A673 (cell line): ENCODE results near the gene THSD4. TPM values are rescaled to one million over a fixed set of nuclear protein-coding genes. Genes with fewer than 3 reads are reported as not detected.
A peak's percentile ranks its signal among the peaks of the same experiment; 100 is the strongest.

ENCODE experiments used
- BruUV-seq: library from RNA; stranded (reverse); fragments of 400-500 nt; replicated peaks from 2 replicates; lab custom pipeline; 2021; lab: Mats Ljungman, UMichigan
- CTCF ChIA-PET: fragments of 300-600 bp; sonication (Branson Sonifier 250); formaldehyde crosslinking; loops from one replicate; lab custom pipeline; 2022; ENCODE audit warnings: antibody characterized with exemption; lab: Charles Lee
- POLR2A ChIA-PET: fragments of 300-600 bp; sonication (Branson Sonifier 250); formaldehyde crosslinking; loops from one replicate; lab custom pipeline; 2022; ENCODE audit warnings: antibody characterized with exemption; ENCODE audit not compliant: low non-redundant PET; lab: Charles Lee
- DNase-seq: peaks from one replicate; pipeline ENCODE4 v3.0.0-alpha.2; 2015; ENCODE audit warnings: low spot score
- H3K27ac ChIP-seq: fragments of 200-600 bp; sonication (generic); 2 replicates; pipeline ENCODE4 v1.5.1; 2016; ENCODE audit warnings: mixed run types, low read depth, mild to moderate bottlenecking, mixed read lengths, antibody characterized with exemption, low read length; ENCODE audit not compliant: poor library complexity, severe bottlenecking
- H3K27me3 ChIP-seq: fragments of 200-600 bp; sonication (generic); replicated peaks from 2 replicates; pipeline ENCODE4 v1.6.1; 2017; ENCODE audit warnings: mixed run types, low read depth, mild to moderate bottlenecking, mixed read lengths, antibody characterized with exemption, low read length; ENCODE audit not compliant: insufficient read depth, poor library complexity
- H3K36me3 ChIP-seq: fragments of 200-600 bp; sonication (generic); 2 replicates; pipeline ENCODE4 v1.6.1; 2016; ENCODE audit warnings: mixed run types, mild to moderate bottlenecking, mixed read lengths, antibody characterized with exemption, low read length; ENCODE audit not compliant: insufficient read depth, poor library complexity, severe bottlenecking
- H3K4me1 ChIP-seq: fragments of 200-600 bp; sonication (generic); 2 replicates; pipeline ENCODE4 v1.6.1; 2017; ENCODE audit warnings: mixed run types, mild to moderate bottlenecking, mixed read lengths, antibody characterized with exemption, low read length; ENCODE audit not compliant: insufficient read depth, poor library complexity, severe bottlenecking
- H3K4me3 ChIP-seq: fragments of 200-600 bp; sonication (generic); 2 replicates; pipeline ENCODE4 v1.5.1; 2016; ENCODE audit warnings: low read depth, mixed run types, mild to moderate bottlenecking, mixed read lengths, low read length; ENCODE audit not compliant: poor library complexity, severe bottlenecking
- H3K9me3 ChIP-seq: fragments of 200-600 bp; sonication (generic); 2 replicates; pipeline ENCODE4 v1.6.1; 2016; ENCODE audit warnings: mixed run types, low read depth, mild to moderate bottlenecking, mixed read lengths, antibody characterized with exemption, low read length; ENCODE audit not compliant: poor library complexity, severe bottlenecking
- EZH2 ChIP-seq: fragments of 200-600 bp; sonication (generic); IDR thresholded peaks from 2 replicates; pipeline ENCODE4 v1.6.1; 2017; ENCODE audit warnings: borderline replicate concordance, low read depth, mild to moderate bottlenecking, mixed read lengths, antibody characterized with exemption, low read length; ENCODE audit not compliant: poor library complexity, severe bottlenecking
- intact Hi-C: fragments of 100-400 bp; cut with micrococcal nuclease; formaldehyde crosslinking; loops from one replicate; pipeline ENCODE4 v1.10.0; 2022; ENCODE audit not compliant: unreplicated experiment
- total RNA-seq: library from RNA; stranded (reverse); gene quantifications from 2 replicates; pipeline ENCODE4 v1.2.3, GENCODE V29; 2021
- TF ChIP-seq, protein P1 (sequence below): fragments of 300-800, 200-600 bp; sonication (generic); conservative IDR thresholded peaks from 2 replicates; pipeline ENCODE4 v1.5.1; 2017; ENCODE audit warnings: low read depth, mild to moderate bottlenecking, antibody characterized with exemption, low read length, moderate library complexity, mixed read lengths

Gene THSD4
- total RNA-seq, 1 experiment from 2014 or later = 2.4 TPM

DNA sequence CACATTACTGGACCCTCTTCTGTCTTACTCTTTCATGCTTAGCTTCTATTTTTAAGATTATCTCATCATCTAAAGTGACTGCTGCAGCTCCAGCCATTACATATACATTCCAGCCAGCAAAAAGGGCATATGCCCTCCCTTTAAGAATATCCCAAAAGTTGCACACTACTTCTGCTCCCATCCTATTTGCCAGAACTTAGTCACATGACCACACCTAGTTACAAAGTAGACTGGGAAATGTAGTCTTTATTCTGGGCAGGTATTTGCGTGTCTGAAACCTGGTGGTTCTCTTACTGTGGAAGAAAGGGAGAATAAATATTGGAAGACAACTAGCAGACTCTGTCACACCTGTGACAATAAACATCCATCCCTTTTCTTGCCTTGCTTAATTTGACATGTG is 353.4 kb downstream of the THSD4 start:
- Histone ChIP-seq H3K9me3 (no peaks in the 10 kb centered on the region), H3K27ac (no peak overlapping the region), H3K4me3 (no peak overlapping the region), H3K36me3 (no peaks in the 10 kb centered on the region), H3K4me1 (no peaks in the 10 kb centered on the region), H3K27me3 (peaks cover 2% of the 10 kb centered on the region)
- intact Hi-C loops = no loop called here
- TF ChIP-seq, protein P1, sequence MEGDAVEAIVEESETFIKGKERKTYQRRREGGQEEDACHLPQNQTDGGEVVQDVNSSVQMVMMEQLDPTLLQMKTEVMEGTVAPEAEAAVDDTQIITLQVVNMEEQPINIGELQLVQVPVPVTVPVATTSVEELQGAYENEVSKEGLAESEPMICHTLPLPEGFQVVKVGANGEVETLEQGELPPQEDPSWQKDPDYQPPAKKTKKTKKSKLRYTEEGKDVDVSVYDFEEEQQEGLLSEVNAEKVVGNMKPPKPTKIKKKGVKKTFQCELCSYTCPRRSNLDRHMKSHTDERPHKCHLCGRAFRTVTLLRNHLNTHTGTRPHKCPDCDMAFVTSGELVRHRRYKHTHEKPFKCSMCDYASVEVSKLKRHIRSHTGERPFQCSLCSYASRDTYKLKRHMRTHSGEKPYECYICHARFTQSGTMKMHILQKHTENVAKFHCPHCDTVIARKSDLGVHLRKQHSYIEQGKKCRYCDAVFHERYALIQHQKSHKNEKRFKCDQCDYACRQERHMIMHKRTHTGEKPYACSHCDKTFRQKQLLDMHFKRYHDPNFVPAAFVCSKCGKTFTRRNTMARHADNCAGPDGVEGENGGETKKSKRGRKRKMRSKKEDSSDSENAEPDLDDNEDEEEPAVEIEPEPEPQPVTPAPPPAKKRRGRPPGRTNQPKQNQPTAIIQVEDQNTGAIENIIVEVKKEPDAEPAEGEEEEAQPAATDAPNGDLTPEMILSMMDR = no peak
- TF ChIP-seq EZH2 = no peak
- DNase-seq = no peak
- no TSS peak for BruUV-seq
- ChIA-PET POLR2A (no interaction called here), CTCF (no interaction called here)

DNA sequence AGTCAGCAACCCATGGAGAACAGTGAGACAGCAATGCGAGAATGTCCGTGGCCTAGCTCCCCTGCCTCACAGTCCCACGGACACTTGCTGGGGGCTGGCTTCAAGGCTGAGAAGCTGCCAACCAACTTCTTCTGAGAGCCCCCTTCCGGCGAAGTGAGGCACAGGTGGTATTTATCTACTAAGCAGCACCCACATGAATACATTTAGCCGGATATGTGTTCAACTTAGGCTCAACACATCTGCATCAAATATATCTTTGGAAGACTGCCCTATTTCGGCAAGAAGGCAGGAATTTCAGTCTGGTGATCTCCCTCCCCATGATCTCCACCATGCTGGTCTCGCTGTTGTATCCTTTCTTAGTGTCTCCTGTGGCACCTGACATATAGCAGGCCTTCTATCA is 354.1 kb downstream of the THSD4 start:
- TF ChIP-seq EZH2 = no peak
- TF ChIP-seq, protein P1 = peak; percentile 64

DNA sequence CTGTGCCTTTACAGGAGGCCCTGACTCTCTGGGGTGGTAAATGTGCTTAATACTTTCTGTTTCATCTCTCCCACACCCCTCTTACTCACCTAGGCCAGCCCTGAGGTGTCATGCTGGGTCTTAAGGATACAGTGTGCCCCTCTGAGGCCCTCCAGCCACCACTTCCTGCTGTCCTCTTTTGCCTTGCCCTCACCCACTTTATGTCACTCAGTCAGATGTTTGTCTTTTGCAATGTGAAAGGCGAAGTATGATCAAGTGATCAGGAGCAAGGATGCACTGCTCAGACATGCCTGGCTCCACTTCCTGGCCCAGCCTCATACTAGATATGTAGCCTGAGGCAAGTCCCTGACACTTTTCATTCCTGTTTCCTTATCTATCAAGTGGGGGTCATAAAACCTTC is 356.1 kb downstream of the THSD4 start:
- Histone ChIP-seq H3K4me1 (no peaks in the 10 kb centered on the region), H3K27ac (no peak overlapping the region), H3K4me3 (no peak overlapping the region), H3K9me3 (no peaks in the 10 kb centered on the region), H3K27me3 (no peaks in the 10 kb centered on the region), H3K36me3 (no peaks in the 10 kb centered on the region)
- intact Hi-C loops = no loop called here
- TF ChIP-seq EZH2 = no peak
- TF ChIP-seq, protein P1 = no peak
- DNase-seq = no peak
- BruUV-seq = no TSS peak
- POLR2A ChIA-PET = no interaction called here
- CTCF ChIA-PET = no interaction called here

More for the DNA sequence above, 354.1 kb downstream of the THSD4 start:
- CTCF ChIA-PET = no interaction called here
- Histone ChIP-seq H3K27me3 (no peaks in the 10 kb centered on the region), H3K4me1 (no peaks in the 10 kb centered on the region), H3K4me3 (no peak overlapping the region), H3K36me3 (no peaks in the 10 kb centered on the region), H3K27ac (no peak overlapping the region), H3K9me3 (no peaks in the 10 kb centered on the region)
- BruUV-seq = no TSS peak
- POLR2A ChIA-PET = no interaction called here
- intact Hi-C loops = no loop called here
- peak; percentile 61 for DNase-seq
